ENCODE results near the gene ETDC.
"Not testable (repeated sequence)": the region's sequence is repeated elsewhere in the genome, so short reads cannot be mapped to it uniquely, and the experiment has no call there.

The ETDC gene

DNA sequence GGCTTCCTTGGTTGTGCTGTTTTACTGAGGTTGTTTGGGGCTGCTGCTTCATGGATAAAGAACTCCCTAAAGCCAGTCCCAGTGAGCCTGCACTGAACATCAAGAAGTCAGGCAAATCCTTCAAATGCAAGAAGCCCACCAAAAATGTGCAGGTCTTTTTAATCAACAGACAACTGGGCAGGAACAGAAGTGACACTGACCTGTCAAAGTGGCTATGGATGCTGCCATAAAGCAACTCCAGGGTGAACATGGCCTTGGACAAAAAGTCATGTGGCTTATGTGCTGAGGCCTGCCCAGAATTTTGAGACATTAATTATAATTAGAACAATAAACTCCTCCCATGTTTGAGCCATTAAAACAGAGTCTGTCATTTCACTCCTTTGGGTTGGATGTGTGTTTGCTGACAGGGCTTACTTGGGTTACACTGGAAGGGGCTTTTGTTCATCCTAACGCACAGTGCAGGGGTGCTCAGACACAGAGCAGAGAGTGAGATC is at the start of gene ETDC:
Gene ETDC (plus strand): TSS at position 51 of the 494 bp plus-strand sequence. CDS start 0 bp downstream, at position 51.
- Mint-ChIP-seq H3K4me1 (ENCODE audit: low read depth) (peaks cover 4% of the 10 kb centered on the region), H3K27ac (no peak within 1 kb of the TSS)

DNA sequence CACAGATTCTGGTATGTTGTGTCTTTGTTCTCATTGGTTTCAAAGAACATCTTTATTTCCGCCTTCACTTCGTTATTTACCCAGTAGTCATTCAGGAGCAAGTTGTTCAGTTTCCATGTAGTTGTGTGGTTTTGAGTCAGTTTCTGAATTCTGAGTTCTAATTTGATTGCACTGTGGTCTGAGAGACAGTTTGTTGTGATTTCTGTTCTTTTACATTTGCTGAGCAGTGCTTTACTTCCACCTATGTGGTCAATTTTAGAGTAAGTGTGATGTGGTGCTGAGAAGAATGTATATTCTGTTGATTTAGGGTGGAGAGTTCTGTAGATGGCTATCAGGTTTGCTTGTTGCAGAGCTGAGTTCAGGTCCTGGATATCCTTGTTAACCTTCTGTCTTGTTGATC is 48.3 kb upstream of the ETDC start:
- H3K36me3 Mint-ChIP-seq (ENCODE audit: low read depth); H3K9me3 Mint-ChIP-seq; DNase-seq; H3K4me1 Mint-ChIP-seq (ENCODE audit: low read depth); H3K4me3 Mint-ChIP-seq; H3K27ac Mint-ChIP-seq: not testable (repeated sequence)
- peaks cover 65% of the 10 kb centered on the region for H3K27me3 Mint-ChIP-seq

More for the DNA sequence above, at the start of gene ETDC:
- DNase-seq = no peak
- H3K36me3 Mint-ChIP-seq (ENCODE audit: low read depth) = no peaks in the 10 kb centered on the region
- no peaks in the 10 kb centered on the region for H3K27me3 Mint-ChIP-seq
- no peak within 1 kb of the TSS for H3K4me3 Mint-ChIP-seq
- H3K9me3 Mint-ChIP-seq = peaks cover 9% of the 10 kb centered on the region

DNA sequence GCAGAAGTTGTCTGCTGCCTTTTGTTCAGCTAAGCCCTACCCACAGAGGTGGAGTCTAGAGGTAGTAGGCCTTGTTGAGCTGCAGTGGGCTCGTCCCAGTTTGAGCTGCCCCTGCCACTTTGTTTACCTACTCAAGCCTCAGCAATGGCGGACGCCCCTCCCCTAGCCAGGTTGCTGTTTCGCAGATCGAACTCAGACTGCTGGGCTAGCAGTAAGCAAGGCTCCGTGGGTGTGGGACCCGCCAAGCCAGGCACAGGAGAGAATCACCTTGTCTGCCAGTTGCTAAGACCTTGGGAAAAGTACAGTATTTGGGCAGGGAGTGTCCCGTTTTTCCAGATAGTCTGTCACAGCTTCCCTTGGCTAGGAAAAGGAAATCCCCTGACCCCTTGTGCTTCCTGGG is 45.9 kb upstream of the ETDC start:
- H3K27me3 Mint-ChIP-seq = peaks cover 77% of the 10 kb centered on the region
- H3K27ac Mint-ChIP-seq; H3K4me3 Mint-ChIP-seq; H3K36me3 Mint-ChIP-seq (ENCODE audit: low read depth); DNase-seq; H3K4me1 Mint-ChIP-seq (ENCODE audit: low read depth); H3K9me3 Mint-ChIP-seq: not testable (repeated sequence)

DNA sequence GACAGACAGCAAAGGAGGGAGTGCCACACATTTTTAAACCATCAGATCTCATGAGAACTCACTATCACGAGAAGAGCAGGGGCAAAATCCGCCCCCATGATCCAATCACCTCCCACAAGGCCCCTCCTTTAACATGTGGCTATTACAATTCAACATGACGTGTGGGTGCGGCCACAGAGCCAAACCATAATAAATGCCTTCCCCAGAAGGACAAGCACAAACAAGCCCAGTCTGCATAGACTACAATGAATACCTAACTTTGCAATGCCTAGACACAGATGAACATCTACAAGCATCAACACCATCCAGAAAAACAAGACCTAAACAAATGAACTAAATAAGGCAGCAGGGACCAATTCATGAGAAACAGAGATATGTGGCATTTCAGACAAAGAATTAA is 45.1 kb upstream of the ETDC start:
- peaks cover 70% of the 10 kb centered on the region for H3K27me3 Mint-ChIP-seq
- H3K4me3 Mint-ChIP-seq = no peak overlapping the region
- H3K4me1 Mint-ChIP-seq (ENCODE audit: low read depth) = peaks cover 1% of the 10 kb centered on the region
- H3K36me3 Mint-ChIP-seq (ENCODE audit: low read depth) = no peaks in the 10 kb centered on the region
- no peak for DNase-seq
- no peak overlapping the region for H3K27ac Mint-ChIP-seq
- H3K9me3 Mint-ChIP-seq = no peaks in the 10 kb centered on the region

DNA sequence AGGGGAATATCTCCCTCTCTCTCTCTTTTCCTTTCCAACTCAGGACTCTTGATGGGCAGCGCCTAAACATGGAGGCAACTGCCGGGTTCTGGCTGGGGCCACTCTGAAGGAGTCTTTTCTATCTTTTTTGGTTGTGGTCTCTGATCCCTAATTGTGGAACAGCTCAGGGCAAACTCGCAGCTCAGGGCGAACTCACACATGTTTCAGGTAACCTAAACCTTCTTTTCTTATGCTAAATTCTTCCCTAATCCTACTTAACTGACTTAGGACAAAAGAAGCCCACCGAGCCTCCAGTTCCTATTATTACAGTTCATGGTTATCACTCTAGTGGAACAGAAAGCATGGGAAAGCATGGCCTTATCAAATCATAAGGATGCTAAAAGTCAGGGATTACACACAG is 36.1 kb upstream of the ETDC start:
- H3K4me3 Mint-ChIP-seq = no peak overlapping the region
- DNase-seq = no peak
- peaks cover 5% of the 10 kb centered on the region for H3K9me3 Mint-ChIP-seq
- H3K36me3 Mint-ChIP-seq (ENCODE audit: low read depth) = no peaks in the 10 kb centered on the region
- peaks cover 2% of the 10 kb centered on the region for H3K4me1 Mint-ChIP-seq (ENCODE audit: low read depth)
- no peak overlapping the region for H3K27ac Mint-ChIP-seq
- H3K27me3 Mint-ChIP-seq = peaks cover under 1% of the 10 kb centered on the region

DNA sequence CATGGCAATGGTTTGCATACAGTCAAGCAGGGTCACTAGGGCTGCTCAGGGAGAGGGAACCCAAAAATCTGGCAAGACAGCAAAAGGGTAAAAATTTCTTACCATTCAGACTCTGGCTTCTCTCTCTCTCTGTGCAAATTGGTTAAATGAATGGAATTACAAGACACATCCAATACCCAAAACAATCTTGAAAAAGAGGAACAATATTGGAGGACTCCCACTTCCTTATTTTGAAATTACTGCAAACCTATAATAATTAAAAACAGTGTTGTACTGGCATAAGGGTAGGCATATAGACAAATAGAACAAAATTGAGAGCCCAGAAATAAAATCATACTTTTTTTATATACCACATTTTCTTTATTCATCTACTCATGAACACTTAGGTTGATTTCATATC is 33.3 kb upstream of the ETDC start:
- Mint-ChIP-seq H3K4me3 (no peak overlapping the region), H3K27ac (no peak overlapping the region), H3K27me3 (peaks cover 15% of the 10 kb centered on the region), H3K9me3 (peaks cover 24% of the 10 kb centered on the region), H3K36me3 (ENCODE audit: low read depth) (no peaks in the 10 kb centered on the region), H3K4me1 (ENCODE audit: low read depth) (peaks cover 2% of the 10 kb centered on the region)
- DNase-seq = no peak

DNA sequence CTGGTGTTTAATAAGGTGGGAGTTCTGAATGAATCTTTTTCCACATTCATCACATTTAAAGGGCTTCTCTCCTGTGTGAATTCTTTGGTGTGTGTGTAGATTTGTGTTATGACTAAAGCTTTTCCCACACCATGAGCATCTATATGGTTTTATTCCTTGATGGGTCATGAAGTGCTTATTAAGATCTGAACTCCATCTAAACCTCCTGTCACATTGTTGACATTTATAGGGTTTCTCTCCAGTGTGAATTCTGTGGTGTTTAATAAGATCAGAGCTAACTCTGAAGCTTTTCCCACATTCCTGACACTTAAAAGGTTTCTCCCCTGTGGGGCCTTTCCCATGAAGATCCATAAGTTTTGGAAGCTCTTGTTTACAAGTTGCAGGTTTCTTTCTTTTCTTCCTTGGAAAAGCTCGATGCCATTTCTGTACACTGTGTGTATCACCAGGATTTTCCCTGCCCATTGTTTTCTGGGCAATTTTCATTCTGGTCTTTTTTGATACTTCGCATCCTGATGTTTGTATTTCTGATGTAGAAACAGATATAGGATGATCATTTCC is 21.9 kb upstream of the ETDC start:
- H3K27me3 Mint-ChIP-seq = peaks cover 23% of the 10 kb centered on the region
- H3K9me3 Mint-ChIP-seq = peaks cover 45% of the 10 kb centered on the region
- DNase-seq = no peak
- peaks cover 35% of the 10 kb centered on the region for H3K36me3 Mint-ChIP-seq (ENCODE audit: low read depth)
- H3K27ac Mint-ChIP-seq = no peak overlapping the region
- no peaks in the 10 kb centered on the region for H3K4me1 Mint-ChIP-seq (ENCODE audit: low read depth)
- H3K4me3 Mint-ChIP-seq = no peak overlapping the region

DNA sequence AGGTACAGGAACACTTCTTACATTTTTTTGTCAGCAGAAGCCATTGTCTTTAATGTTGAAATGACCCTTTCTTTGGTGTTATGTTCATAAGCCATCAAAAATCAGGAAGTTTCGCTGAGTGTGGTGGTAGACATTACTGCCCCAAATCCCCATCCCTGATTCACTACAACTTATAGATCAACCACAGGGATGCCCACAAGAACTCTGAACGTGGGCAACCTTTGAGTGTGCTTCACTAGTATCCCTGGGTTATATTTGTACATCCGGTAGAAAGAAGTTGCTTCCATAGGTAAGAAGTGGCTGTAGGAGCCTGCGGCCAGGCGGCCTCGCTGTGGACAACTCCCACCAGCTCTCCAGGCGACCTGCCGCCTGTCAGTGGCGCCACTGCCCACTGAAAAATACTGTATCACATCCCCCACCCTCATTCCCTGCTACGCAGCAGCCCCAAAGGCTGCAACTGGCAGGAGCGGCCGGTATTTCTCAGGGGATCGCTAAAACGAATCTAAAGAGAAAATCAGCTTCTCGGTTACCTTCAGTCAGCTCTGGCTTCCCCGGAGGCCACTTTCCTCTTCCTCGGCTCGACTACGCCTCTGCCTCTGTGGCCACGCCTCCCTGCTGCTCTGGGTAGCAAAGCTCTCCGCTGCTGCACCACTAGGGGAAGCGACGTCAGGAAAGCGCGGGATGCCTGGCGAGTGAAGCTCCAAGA is 13.9 kb upstream of the ETDC start:
- H3K27me3 Mint-ChIP-seq = peaks cover 24% of the 10 kb centered on the region
- peaks cover 20% of the 10 kb centered on the region for H3K4me1 Mint-ChIP-seq (ENCODE audit: low read depth)
- peak overlapping the region; percentile 83 for H3K4me3 Mint-ChIP-seq
- H3K27ac Mint-ChIP-seq = peak overlapping the region; percentile 86
- H3K36me3 Mint-ChIP-seq (ENCODE audit: low read depth) = peaks cover 5% of the 10 kb centered on the region
- peak; percentile 72 for DNase-seq
- peaks cover 6% of the 10 kb centered on the region for H3K9me3 Mint-ChIP-seq

DNA sequence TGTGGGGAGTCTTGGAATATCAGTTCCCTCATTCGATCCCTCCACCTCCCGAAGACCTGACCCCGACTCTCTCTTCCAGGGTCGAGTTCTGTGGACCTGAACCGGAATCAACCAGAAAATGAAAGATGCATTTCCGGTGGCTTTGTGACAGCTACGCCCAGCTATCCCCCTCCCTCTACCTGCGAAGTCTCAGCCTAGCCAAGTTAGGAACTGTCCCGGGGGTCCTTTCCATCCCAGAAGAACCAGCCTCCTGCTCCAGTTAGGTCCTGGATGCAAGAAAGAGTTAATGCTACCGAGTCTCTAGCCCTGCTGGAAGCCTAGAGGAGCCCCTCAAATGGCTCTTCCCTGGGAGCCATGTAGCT is 13.4 kb upstream of the ETDC start:
- peaks cover 2% of the 10 kb centered on the region for H3K9me3 Mint-ChIP-seq
- H3K27me3 Mint-ChIP-seq = peaks cover 22% of the 10 kb centered on the region
- no peak for DNase-seq
- peak overlapping the region; percentile 83 for H3K4me3 Mint-ChIP-seq
- H3K36me3 Mint-ChIP-seq (ENCODE audit: low read depth) = peaks cover 5% of the 10 kb centered on the region
- peak overlapping the region; percentile 86 for H3K27ac Mint-ChIP-seq
- H3K4me1 Mint-ChIP-seq (ENCODE audit: low read depth) = peaks cover 20% of the 10 kb centered on the region

DNA sequence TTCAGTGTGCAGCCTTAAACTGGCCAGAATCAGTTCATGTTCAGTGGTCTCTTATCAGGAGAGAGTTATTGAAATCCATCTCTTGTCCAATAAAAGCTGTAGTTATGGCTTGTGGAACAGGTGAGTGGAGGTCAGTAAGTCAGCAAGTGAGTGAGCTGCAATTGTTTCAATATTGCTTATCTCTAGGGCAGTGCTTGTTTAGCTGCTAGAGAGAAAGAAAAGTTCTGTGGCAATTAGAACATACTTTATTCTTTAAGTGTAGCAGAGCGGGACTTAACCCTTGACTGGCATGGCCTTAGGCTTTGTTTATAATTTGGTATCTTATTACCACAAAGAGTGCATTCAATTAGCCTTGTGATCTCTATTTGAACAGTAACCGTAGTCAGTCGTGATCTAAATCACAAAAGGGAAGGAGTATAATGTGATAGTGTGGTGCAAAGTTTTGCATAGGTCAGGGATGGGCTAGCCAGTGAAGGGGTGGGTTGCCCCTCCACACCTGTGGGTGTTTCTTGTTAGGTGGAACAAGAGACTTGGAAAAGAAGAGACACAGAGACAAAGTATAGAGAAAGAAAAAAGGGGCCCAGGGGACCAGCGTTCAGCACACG is 6.9 kb upstream of the ETDC start:
- Mint-ChIP-seq H3K27me3 (peaks cover 6% of the 10 kb centered on the region), H3K36me3 (ENCODE audit: low read depth) (no peaks in the 10 kb centered on the region), H3K9me3 (no peaks in the 10 kb centered on the region), H3K4me1 (ENCODE audit: low read depth) (peaks cover 2% of the 10 kb centered on the region), H3K27ac (no peak overlapping the region), H3K4me3 (no peak overlapping the region)
- DNase-seq = no peak

DNA sequence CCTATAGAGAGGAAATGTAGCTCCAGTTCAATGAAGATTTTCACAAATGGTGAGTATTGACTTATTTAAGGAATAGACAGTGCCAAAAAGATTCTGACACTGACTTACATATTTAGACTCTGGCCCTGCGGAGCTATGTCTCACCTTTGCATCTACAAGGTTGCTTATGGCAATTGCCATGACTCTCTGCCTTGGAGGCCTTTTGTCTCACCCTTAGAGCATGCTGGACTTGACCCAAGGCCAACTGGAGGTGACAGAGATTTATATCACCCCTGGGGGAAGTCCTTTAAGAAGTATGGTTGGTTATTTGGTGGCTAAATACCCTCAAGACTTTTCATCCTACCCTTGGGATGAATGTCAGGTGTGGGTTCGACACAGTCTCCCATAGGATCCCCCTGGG is 4.5 kb upstream of the ETDC start:
- Mint-ChIP-seq H3K9me3 (no peaks in the 10 kb centered on the region), H3K36me3 (ENCODE audit: low read depth) (no peaks in the 10 kb centered on the region), H3K27me3 (peaks cover 6% of the 10 kb centered on the region), H3K4me1 (ENCODE audit: low read depth) (peaks cover 4% of the 10 kb centered on the region), H3K27ac (no peak overlapping the region), H3K4me3 (no peak overlapping the region)
- DNase-seq = no peak

DNA sequence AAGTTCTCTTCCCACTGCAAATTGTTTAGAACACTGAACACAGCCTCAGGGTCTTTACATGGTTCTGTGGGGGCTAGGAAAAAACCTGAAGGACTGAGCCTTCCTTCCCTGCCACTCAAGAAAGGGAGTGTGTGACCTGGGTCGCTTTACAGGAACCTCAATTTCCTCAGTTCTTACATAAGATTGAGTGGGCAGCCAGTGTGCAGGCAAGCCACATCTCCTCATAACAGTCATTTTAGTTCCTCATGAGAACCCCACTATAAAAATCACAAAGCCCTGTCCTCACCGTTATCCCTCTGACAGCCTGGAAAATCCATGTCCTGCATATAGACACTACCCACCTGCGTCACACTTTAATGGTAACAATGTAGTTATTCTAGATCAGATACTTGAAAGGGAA is 2.1 kb upstream of the ETDC start:
- no peak overlapping the region for H3K4me3 Mint-ChIP-seq

DNA sequence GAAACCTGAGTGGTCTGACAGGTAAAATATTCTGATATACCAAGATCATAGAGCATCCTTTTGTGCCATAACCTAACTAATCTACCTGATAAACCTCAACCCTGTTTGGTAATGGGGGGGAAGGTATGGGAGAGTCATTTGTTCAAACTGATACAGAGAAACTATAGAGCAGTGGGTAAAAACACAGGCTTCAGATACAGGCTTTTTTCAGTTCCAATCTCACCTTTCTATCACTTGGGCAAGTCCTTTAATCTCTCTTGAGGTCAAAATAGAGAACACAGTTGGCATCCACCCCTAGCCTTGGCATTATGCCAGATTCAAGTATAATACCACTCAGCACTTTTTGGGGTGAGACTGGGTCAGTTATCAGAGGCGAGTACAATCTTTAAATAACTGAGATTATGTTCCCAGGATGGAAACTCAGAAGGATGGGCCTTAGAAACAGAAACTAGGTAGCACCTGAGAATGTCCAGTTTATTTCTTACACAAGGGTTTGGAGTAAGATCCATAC is 880 bp upstream of the ETDC start:
- H3K36me3 Mint-ChIP-seq (ENCODE audit: low read depth) = no peaks in the 10 kb centered on the region
- no peak overlapping the region for H3K27ac Mint-ChIP-seq
- H3K4me3 Mint-ChIP-seq = no peak overlapping the region
- H3K4me1 Mint-ChIP-seq (ENCODE audit: low read depth) = peaks cover 4% of the 10 kb centered on the region
- DNase-seq = no peak
- no peaks in the 10 kb centered on the region for H3K27me3 Mint-ChIP-seq
- H3K9me3 Mint-ChIP-seq = peaks cover 6% of the 10 kb centered on the region

More for the DNA sequence above, 2.1 kb upstream of the ETDC start:
- no peaks in the 10 kb centered on the region for H3K36me3 Mint-ChIP-seq (ENCODE audit: low read depth)
- no peak overlapping the region for H3K27ac Mint-ChIP-seq
- peaks cover 4% of the 10 kb centered on the region for H3K4me1 Mint-ChIP-seq (ENCODE audit: low read depth)
- DNase-seq = no peak
- H3K27me3 Mint-ChIP-seq = no peaks in the 10 kb centered on the region
- peaks cover 3% of the 10 kb centered on the region for H3K9me3 Mint-ChIP-seq

DNA sequence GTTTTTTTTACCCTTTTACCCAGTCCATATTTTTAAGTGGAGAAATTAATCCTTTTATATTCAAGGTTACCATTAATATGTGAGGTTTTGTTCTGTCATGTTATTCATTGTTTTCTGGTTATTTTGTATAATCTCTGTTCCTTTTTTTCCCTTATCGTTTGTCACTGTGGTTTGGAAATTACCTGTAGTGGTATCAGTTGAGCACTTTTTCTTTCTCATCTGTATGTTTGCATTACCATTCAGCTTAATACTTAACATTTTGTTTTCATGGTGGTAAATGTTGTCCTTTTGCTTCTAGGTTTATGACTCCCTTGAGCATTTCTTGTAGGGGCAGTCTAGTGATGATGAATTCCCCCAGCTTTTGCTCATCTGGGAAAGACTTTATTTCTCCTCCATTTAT is 6.6 kb downstream of the ETDC start:
- Mint-ChIP-seq H3K27ac (no peak overlapping the region), H3K4me3 (no peak overlapping the region), H3K36me3 (ENCODE audit: low read depth) (peaks cover 24% of the 10 kb centered on the region), H3K9me3 (peaks cover 9% of the 10 kb centered on the region), H3K4me1 (ENCODE audit: low read depth) (no peaks in the 10 kb centered on the region), H3K27me3 (peaks cover 11% of the 10 kb centered on the region)
- no peak for DNase-seq

DNA sequence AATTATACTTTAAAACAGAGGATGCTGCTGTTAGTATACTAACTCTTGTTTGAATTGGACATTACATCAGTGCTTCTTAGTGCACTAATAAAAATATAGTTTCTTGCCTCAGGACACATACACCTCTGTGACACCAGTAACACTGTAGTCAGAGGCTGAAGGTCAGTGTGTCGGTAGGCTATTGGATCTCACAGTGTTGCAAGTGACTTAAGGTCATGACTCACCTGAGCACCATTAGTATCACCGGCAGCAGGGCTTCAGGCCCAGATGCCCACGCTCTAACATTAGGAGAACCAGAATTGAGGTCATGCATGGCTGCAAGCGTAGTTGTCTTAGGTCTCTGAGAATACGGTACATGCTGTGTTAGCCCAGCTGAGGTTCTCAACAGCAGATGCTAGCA is 15.2 kb downstream of the ETDC start:
- H3K9me3 Mint-ChIP-seq = peaks cover 15% of the 10 kb centered on the region
- H3K4me3 Mint-ChIP-seq = no peak overlapping the region
- peaks cover 5% of the 10 kb centered on the region for H3K27me3 Mint-ChIP-seq
- H3K27ac Mint-ChIP-seq = no peak overlapping the region
- no peak for DNase-seq
- peaks cover 67% of the 10 kb centered on the region for H3K36me3 Mint-ChIP-seq (ENCODE audit: low read depth)
- no peaks in the 10 kb centered on the region for H3K4me1 Mint-ChIP-seq (ENCODE audit: low read depth)

Data from activated T-cell treated with anti-CD3 and anti-CD28 coated beads, Interleukin-2, amount 50 U/mL, for 24 hours (primary cell).